HK-2 (cell line): Measurements from ENCODE around the gene NLRP8.
A peak's percentile ranks its signal among the peaks of the same experiment; 100 is the strongest.
"Not testable (repeated sequence)": the region's sequence is repeated elsewhere in the genome, so short reads cannot be mapped to it uniquely, and the experiment has no call there.

Experiments
- DNase-seq: peaks from one replicate; pipeline ENCODE4 v3.0.0-alpha.2; 2018; ENCODE audit not compliant: unreplicated experiment

Gene NLRP8

DNA sequence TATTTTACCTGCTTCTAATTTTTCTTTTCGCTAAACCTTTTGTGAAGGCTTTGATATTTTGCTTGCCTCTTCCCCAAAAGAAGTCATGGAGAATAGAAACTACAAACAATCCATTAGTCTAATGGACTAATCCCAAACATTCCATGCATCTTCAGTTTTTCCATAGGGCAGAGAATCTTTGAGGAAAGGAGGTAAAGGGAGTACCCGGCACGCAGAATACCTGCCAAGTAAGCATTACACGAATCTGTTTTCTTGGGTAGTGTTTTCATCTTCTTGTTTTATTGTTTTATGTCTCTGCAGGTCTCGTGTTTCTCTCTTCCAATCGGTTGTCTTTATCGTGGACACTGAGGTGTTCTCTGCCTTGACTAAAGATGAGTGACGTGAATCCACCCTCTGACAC is at the start of gene NLRP8:
Gene NLRP8 (plus strand): TSS at position 301 of the 400 bp plus-strand sequence.
- no peak for DNase-seq

DNA sequence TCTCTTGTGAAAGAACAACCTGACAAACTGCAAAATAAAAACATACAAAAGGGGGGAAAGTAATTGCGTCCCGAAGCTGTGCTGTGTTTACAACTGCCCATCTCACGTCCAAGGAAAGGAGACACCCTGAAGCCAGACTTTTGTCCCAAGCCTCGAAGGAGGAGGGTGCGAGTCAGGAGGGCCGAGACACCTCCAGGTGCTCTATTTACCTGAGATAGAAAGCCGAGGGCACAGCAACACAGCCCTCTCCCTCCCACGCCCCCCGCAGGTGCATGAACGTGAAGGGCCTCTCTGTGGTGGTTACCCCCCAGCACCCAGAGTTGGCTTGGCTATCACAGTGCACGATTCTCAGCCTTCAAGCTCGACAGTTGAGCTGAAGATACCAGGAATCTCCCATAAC is 48.7 kb upstream of the NLRP8 start:
- DNase-seq: no peak

DNA sequence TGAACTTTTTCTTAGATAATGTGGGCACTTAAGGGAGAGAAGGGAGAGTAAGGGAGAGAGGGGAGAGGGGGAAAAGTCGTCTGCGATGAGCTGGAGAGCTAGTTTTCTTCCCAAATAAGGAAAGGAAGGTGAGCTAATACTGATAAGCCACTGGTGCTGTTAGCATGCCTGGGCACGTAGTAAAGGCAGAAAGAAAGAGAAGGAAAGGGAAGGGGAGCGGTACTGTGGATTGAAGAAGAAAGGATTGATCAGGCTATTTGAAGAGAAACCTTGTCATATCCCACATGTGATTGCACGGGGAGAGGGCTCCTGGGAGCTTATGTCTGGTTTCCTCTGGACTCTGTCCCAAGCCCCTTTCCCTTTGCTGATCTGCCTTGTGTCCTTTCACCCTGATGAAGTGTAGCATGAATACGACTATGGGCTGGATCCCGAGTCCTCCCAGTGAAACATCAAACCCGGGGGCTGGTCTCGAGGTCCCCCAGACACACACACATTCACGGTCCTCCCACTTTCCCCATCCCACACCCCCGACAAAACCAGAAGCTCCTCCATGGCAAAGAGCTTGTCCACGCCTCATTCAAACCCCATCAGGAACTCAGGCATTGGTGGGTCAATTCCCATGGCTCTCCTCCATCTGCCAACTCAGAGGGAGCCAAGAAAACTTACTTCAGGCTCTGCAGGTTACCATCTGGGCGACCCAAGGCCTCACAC is 46.1 kb upstream of the NLRP8 start:
- DNase-seq: no peak

DNA sequence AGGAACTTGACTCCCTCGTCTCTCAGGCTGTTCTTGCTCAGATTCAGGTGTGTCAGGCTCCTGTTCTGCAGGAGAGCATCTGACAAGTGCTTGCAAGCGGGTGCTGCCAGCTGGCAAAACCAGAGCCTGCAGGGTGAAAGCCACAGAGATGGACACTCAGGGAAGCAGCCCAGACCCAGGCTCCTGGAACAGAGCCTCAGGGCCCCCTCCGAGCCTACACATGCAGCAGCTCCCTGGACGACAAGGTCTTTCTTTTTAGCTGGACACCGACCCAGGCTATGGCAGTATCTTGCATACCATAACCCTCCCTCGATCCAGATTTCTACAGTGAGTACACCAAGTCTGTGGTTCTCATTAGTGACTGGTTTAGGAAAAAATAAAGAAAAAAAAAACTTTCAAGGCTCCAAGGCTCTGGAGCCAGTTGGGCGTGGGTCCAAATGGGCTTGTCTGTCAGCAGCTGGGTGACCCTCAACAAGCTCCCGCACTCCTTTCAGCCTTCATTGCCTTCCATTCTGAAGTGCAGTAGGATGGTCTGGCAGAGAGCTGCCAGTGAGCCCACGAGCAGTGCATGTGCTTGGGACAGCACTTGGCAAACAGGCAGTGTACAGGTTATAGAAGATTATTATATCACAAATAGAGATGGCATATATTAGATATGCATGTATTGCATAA is 45.4 kb upstream of the NLRP8 start:
- no peak for DNase-seq

- DNase-seq: no peak
Measured at GRCh38 chr19:55907286-55907685, 40.3 kb upstream of the NLRP8 start.

- DNase-seq: no peak
Measured at GRCh38 chr19:55907746-55908145, 39.9 kb upstream of the NLRP8 start.

DNA sequence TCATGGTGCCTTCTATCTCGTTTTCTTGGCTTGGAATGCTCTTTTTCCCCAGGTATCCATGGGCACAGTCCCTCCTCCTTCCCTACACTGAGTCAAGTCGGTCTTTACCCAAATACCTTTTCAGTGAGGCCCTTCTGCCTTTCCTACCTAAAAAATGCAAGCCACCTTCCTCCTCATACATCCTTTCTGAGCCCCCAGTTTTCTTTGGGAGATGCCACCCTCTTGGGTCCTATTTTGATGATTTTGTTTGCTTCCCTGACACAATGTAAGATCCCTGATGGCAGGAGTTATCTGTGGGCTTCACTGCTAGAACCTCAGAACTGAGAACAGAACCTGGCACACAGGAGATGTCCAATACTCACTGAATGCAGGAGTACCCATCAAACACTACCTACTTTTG is 37.8 kb upstream of the NLRP8 start:
- no peak for DNase-seq

- DNase-seq: no peak
Measured at GRCh38 chr19:55912916-55913315, 34.7 kb upstream of the NLRP8 start.

DNA sequence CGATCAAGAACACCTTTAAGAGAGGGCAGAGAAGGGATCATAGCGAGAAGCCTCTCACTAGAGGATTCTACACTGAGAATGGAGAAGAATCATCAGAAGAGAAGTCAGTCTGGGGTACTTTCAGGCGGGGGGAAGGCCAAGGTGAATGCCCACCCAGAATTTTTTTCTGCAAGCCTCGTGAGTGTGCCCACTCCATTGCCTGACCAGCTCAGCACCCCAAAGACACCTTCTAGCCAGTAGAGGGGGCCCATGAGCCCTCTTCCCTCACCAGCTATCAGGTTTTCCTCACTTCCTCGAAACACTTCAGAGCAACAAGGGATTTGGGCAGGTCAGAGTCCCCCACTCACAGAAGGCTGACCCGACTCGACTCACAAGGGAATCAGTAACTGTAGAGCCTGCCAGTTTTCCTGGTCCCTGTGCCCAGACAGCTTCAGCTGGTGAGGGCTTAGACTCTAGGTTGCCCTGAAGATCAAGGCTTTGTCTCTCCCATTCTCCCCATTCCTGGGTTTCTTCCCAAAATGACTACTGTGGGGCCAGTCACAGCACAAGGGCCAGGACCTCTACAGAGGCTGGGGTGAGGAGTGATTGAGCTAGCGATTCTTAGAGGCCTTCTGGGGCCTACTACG is 33.9 kb upstream of the NLRP8 start:
- DNase-seq: peak; percentile 48

- DNase-seq: no peak
Measured at GRCh38 chr19:55923556-55923955, 24.1 kb upstream of the NLRP8 start.

DNA sequence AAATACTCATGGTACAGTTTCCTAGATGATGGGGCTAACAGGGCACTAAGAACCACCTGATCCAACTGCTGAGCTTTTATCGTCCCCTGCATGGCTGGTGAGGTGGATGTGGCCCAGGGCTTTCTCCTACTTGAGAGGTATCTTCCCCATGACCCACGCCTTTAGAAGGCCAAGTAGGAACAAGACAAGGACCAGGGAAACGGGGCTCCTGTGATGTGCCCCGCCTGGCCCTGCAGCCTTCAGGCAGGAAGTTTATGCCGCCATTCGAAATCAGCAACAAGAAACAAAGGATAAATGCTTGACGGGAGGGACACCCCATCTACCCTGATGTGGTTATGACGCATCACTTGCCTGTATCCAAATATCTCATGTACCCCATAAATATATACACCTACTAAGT is 19.6 kb upstream of the NLRP8 start:
- DNase-seq: no peak

- not testable (repeated sequence) for DNase-seq
Measured at GRCh38 chr19:55929258-55929657, 18.4 kb upstream of the NLRP8 start.

GRCh38 chr19:55930996-55931515 is 16.6 kb upstream of the NLRP8 start:
- no peak for DNase-seq

- no peak for DNase-seq
Measured at GRCh38 chr19:55931936-55932386, 15.7 kb upstream of the NLRP8 start, which contains the start of gene NLRP13. Gene NLRP13, minus strand, starts transcription at chr19:55932336. Its CDS starts 25 bp downstream, at chr19:55932311.

GRCh38 chr19:55935206-55935605 is 12.4 kb upstream of the NLRP8 start:
- DNase-seq: no peak

DNA sequence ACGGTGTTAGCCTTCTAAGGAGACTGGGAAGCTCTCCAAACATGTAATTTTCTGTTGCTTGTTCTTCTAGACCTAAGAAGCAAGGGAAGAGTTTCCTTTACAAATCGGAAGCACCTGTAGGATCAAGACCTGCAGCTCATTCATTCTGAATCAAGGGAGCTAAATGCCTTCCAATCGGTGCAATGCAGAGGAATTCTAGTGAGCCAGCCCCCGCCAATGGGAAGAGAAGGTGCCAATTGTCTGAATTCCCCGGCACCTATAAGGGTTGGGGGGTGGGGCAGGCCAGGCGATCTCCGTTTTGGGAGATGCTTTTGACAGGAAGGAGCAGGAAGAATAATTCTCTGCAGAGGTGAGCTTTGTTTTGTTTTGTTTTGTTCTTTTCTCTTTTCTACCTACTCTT is 8.4 kb upstream of the NLRP8 start:
- DNase-seq: no peak

DNA sequence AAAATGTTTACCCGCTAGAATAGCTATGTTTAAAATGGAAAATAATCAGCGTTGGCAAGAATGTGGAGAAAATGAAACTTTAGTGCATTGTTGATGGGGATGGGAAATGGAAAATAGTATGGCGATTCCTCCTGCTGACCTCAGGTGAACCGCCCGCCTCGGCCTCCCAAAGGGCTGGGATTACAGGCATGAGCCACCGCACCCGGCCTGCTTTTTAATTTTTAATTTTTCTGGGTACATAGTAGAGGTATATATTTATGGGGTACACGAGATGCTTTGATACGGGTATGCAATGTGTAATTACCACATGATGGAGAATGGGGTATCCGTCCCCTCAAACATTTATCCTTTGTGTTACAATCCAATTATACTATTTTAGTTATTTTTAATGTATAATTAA is 7.3 kb upstream of the NLRP8 start:
- no peak for DNase-seq

GRCh38 chr19:55950566-55950965 is 2.9 kb downstream of the NLRP8 start:
- DNase-seq: not testable (repeated sequence)

- no peak for DNase-seq
Measured at GRCh38 chr19:55956431-55956830, 8.8 kb downstream of the NLRP8 start.

DNA sequence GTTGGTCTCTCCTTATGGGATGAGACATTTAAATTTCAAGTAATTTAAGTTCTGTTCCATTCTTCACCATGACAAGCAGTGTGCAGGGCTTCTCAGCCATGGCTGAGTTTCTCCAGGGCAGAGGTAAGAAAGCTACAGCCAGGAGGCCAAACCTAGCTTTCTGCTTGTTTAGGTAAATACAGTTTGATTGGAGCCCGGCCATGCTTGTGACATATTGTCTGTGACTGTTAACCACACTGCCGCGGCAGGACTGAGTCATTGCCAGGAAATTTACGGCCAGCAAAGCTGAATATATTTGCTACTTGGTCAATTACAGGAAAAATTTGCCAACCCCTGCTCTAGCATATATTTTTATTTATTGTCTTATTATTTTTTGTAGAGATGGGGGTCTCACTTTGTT is 10.7 kb downstream of the NLRP8 start:
- peak; percentile 73 for DNase-seq

DNA sequence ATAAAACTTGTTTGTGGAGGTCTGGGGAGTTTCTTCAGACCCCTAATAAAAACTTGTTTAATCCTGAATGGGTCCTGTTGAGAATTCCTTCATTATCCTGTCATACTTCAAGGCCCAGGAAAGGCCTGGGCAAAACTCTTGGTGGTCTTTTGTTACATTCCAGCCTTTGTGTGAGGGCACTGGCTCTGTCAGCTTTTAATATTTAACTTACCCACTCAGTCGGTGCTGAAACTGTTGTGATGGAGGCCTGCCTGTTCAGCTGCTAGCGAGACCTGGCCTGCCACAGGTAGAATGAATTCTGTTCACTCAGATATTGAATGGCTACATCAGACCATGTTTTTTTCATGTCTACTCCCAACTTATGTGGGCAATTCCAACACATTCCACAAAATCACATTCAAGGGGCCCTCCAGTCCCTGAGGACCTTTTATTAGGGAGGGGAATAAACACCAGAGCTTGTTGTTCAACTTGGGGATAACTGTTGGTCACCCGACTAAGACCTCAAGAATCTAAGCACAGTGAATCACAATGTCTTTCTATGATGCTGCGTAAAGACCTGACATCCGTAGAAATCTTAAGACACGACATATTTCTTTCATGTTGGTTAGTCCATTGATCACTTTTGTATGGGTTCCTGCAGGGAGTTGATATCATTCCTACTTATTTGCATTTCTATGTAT is 12.5 kb downstream of the NLRP8 start:
- DNase-seq: peak; percentile 47

DNA sequence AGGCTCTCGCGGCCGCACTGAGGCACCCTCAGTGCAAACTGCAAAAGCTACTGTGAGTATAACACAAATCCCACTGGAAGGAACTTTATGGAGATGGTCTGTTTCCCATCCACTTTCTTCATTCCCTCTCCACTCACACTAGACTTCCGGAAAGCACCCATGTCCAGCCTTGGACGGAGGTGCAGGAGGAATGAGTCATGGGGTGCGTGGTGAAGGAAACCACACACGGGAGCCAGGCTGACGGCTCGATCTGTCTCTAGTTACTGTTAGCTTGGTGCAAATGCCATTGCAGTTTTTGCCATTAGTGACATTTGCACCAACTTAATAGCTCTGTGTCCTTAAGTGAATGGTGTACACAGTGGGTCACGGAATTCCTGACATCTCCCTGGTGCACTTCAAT is 14.6 kb downstream of the NLRP8 start:
- DNase-seq: peak; percentile 73
